Measurements from ENCODE around the gene USP17L5.
"Not testable (repeated sequence)": the region's sequence is repeated elsewhere in the genome, so short reads cannot be mapped to it uniquely, and the experiment has no call there.

The USP17L5 gene

DNA sequence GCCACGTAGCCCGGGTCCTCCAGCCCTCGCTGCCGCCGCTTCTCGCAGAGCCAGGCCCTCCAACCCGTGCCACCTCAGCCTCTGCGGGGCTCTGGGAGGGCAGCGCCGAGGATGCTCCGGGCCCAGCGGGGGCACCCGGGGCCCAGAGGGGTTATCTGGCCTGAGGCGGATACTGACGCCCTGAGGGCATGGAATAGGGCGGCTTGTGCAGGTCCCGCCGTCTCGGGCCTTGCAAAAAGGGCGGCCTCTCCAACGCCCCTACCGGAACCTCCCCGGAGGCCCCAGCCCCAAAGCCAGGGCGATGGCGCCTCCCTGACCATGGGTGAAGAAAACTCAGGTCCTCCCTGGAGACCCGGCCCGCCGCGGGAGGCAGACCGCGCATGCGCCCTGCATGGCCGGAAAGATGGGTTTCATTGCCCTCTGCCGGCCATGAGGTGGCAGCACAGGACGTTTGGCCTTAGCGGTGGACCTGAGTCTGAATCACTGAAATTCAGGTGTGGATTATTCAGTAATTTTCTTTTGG, 41.9 kb downstream of the USP17L5 start:
- H3K36me3 ChIP-seq (replicated peaks); H3K4me3 ChIP-seq (ENCODE audit: low read depth, low read length); in situ Hi-C loops (cut with HindIII; ENCODE audit: low pct_ligation_motif_present, low sequenced_read_pairs); H3K27me3 ChIP-seq (replicated peaks); H3K27ac ChIP-seq: not testable (repeated sequence)
- TF ChIP-seq, protein P1, sequence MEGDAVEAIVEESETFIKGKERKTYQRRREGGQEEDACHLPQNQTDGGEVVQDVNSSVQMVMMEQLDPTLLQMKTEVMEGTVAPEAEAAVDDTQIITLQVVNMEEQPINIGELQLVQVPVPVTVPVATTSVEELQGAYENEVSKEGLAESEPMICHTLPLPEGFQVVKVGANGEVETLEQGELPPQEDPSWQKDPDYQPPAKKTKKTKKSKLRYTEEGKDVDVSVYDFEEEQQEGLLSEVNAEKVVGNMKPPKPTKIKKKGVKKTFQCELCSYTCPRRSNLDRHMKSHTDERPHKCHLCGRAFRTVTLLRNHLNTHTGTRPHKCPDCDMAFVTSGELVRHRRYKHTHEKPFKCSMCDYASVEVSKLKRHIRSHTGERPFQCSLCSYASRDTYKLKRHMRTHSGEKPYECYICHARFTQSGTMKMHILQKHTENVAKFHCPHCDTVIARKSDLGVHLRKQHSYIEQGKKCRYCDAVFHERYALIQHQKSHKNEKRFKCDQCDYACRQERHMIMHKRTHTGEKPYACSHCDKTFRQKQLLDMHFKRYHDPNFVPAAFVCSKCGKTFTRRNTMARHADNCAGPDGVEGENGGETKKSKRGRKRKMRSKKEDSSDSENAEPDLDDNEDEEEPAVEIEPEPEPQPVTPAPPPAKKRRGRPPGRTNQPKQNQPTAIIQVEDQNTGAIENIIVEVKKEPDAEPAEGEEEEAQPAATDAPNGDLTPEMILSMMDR (IDR thresholded peaks at IDR 0.05; ENCODE audit: low read depth, low read length, missing control alignments) = peak; percentile 8
- DNase-seq = peak; percentile 19

DNA sequence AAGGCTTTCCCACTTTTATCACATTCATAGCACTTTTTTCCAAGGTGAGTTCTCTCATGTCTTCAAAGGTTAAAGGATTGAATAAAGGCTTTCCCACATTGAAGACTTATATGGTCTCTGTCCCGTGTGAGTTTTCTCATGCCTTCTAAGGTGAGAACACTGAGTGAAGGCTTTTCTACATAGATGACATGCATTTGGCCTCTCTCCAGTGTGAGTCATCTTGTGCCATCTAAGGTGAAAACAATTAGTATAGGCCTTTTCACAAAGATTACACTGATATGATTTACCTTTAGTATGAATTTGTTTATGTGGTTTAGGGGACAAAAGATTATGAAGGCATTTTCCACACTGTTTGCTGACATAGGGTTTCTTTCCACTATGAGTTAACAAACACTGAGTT, 44.9 kb downstream of the USP17L5 start:
- H3K36me3 ChIP-seq (replicated peaks) = no peaks in the 10 kb centered on the region
- in situ Hi-C loops (cut with HindIII; ENCODE audit: low pct_ligation_motif_present, low sequenced_read_pairs) = no loop called here

DNA sequence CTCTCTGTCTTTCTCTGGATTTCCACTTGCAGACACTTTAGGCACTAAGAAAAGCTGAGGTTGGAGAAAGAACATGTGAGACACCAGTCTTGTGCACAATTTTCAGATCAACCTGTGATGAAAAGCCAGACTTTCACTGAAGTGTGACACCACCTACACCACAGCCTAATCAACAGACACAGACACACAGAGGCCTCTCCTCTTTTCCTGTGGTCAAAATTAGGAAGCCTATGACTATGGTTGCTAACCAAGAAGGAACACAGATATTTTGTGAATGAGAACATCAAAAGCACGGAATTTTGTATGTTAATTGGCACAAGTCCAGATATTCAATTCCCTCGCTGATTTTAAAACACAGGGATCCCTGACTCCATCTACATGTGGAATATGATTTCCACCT, 49.8 kb downstream of the USP17L5 start:
- H3K4me3 ChIP-seq (ENCODE audit: low read depth, low read length); H3K36me3 ChIP-seq (replicated peaks); in situ Hi-C loops (cut with HindIII; ENCODE audit: low pct_ligation_motif_present, low sequenced_read_pairs); DNase-seq; H3K27me3 ChIP-seq (replicated peaks); H3K27ac ChIP-seq: not testable (repeated sequence)

More for the DNA sequence above, 44.9 kb downstream of the USP17L5 start:
- Histone ChIP-seq H3K27ac (no peak overlapping the region), H3K27me3 (replicated peaks) (no peaks in the 10 kb centered on the region), H3K4me3 (ENCODE audit: low read depth, low read length) (no peak overlapping the region)
- TF ChIP-seq, protein P1 (IDR thresholded peaks at IDR 0.05; ENCODE audit: low read depth, low read length, missing control alignments) = no peak
- no peak for DNase-seq

All from brain microvascular endothelial cell (primary cell).